CD4-positive, alpha-beta T cell treated with Interferon alpha-2 for 1 hour (primary cell): ENCODE data around the gene SLFN13.
"Not testable (repeated sequence)": the region's sequence is repeated elsewhere in the genome, so short reads cannot be mapped to it uniquely, and the experiment has no call there.

Experiments used
- DNase-seq, 2 donors: peaks; one replicate each; pipeline ENCODE4 v3.0.0-alpha.2; 2020 to 2022

The SLFN13 gene

GRCh38 chr17:35448214-35448898 lies at the start of gene SLFN13:
TSS of gene SLFN13 (minus strand) at chr17:35448766. CDS start at chr17:35445680, 3,086 bp downstream.
- DNase-seq, result peak; percentile 82 to 85

GRCh38 chr17:35496451-35497290 lies 48.1 kb upstream of the SLFN13 start:
- DNase-seq, result no peak

DNA sequence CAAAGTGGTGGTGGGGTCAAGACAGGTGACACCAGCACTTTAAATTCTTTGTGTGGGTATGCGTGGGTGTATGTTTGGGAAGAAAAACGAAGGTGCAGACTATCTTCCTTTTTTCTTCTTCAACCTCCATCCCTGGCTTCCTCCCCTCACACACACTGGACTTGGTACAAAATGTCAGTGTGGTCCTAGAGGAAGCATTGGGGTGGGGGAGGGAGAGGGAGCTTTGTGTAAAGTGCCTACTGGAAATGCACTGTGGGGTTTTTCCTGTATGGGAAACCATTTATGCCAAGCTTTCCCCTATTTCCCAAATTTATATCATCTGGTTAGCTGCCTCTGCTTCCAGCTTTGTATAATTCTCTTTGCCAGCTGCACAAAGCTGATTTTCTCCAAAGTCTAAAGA lies 44.5 kb upstream of the SLFN13 start:
- DNase-seq, result no peak

GRCh38 chr17:35491417-35491816 lies 42.9 kb upstream of the SLFN13 start:
- DNase-seq, result no peak

- no peak for DNase-seq
These were observed 41.4 kb upstream of the SLFN13 start for GRCh38 chr17:35489944-35490343.

DNA sequence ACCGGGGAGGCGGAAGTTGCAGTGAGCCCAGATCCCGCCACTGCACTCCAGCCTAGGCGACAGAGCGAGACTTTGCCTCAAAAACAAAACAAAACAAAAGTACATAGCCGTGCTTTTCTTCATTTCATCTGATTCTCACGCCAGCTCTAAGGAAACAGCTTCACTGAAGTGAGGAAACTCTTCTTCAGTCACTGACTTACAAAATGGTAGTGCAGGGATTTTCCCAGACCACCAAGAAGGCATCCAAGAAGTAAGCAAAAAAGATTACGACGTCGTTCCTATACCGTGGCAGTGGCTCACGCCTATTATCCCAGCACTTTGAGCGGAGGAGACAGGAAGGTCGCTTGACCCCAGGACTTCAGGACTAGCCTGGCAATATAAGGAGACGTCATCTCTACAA lies 40.4 kb upstream of the SLFN13 start:
- DNase-seq, result no peak

DNA sequence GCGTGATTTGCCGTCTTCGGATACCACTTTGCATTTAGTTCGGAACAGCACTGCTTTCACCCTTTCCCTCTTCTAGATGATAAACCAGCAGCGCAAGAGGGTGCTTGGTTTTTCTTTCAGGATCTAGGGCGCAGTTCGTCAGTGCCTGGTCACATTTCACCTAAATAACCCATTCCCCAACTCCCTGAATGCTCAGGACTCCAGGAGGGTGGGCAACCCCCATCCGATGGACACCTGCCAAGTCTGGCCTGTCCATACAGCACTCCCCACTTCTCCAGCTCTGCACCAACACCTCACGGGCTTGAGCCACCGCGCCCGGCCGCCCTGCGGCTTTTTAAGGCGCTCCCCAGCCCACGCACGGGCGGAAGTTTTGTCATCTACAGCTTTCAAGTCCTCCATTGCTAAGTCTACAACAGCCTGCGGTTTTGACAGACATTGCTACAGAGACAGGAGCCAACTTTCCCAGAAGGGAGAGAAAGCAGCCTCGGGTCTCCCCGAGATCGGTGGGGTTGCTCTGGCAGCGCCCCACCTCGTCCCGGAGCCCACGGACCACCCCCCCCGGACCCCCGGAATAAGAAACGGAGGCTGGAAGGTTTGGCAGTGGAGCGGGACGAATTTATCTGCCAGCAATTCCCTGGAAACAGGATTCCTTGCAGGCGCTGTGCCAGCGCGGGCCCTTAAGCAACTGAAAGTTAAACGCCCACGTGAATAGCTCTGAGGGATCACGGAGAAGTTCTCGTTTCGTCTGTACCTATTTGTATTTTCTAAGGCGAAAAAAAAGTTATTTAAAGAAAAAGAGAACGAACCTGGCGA lies 38.6 kb upstream of the SLFN13 start:
- DNase-seq, result peak; percentile 73 to 78

DNA sequence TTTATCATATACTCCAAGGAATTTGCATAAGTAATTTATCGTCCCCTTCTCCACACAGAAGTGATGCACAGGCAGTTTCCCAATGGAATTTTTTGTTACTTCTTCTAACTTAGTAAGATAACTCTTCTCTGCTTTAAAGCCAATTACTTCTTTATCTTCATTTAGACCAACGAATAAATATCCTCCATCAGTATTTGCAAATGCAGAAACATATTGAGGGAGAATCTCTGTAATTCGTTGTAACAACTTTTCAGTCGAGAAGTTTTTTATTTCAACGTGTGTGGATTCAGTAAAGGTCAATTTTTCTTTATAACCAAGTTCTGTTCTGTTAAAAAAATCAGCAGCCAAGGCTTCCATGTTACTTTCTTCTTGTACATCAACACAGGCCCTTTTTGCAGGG lies 30.7 kb upstream of the SLFN13 start:
- DNase-seq, result no peak

- no peak for DNase-seq
These were observed 28.7 kb upstream of the SLFN13 start for GRCh38 chr17:35477248-35477647.

- no peak for DNase-seq
These were observed 27.8 kb upstream of the SLFN13 start for GRCh38 chr17:35476283-35476820.

- DNase-seq, result no peak
These were observed 19.9 kb upstream of the SLFN13 start for GRCh38 chr17:35468475-35468874.

DNA sequence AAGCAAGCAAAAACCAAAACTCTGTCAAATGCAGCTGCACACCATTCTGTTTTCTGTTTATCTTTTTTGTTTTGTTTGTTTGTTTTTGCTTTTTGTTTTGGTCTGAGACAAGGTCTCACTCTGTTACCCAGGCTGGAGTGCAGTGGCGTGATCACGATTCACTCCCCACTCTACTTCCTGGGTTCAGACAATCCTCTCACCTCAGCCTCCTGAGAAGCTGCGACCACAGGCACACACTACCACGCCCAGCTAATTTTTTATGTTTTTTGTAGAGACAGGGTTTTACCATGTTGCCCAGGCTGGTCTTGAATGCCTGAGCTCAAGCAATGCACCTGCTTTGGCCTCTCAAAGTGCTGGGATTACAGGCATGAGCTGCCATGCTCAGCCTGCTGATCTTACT lies 19.3 kb upstream of the SLFN13 start:
- DNase-seq, result peak; percentile 21 to 61

- peak; percentile 80 to 82 for DNase-seq
These were observed 11.8 kb upstream of the SLFN13 start for GRCh38 chr17:35460354-35460851.

GRCh38 chr17:35454035-35454434 lies 5.5 kb upstream of the SLFN13 start:
- DNase-seq, result not testable (repeated sequence)

- no peak for DNase-seq
These were observed 4.6 kb upstream of the SLFN13 start for GRCh38 chr17:35453171-35453570.

GRCh38 chr17:35449371-35449931 lies 885 bp upstream of the SLFN13 start:
- peak in 1 of 2 donors; percentile 58 for DNase-seq

DNA sequence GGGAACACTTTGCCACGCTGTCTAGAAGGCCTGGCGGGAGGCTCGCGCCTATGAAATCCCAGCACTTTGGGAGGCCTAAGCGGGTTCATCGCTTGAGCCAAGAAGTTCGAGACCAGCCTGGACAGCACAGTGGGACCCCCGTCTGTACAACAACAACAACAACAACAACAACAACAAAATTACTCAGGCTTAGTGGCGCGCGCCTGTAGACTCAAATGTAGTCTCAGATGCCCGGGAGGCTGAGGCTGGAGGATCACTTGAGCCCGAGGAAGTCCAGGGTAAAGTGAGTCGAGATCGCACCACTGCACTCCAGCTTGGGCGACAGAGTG lies 297 bp upstream of the SLFN13 start:
- DNase-seq, result no peak

- DNase-seq, result no peak
These were observed 1.1 kb downstream of the SLFN13 start for GRCh38 chr17:35447499-35447898.

GRCh38 chr17:35438433-35438832 lies 10.1 kb downstream of the SLFN13 start:
- no peak for DNase-seq

GRCh38 chr17:35433075-35433894 lies 15.3 kb downstream of the SLFN13 start:
- peak; percentile 74 to 79 for DNase-seq

GRCh38 chr17:35432176-35433074 lies 16.1 kb downstream of the SLFN13 start, which contains the start of gene SLFN12:
TSS of gene SLFN12 (minus strand) at chr17:35432500. CDS start at chr17:35423028, 9,472 bp downstream.
- peak; percentile 76 to 85 for DNase-seq
